Measurements from ENCODE around the gene SLC11A2. TPM values are rescaled to one million over a fixed set of nuclear protein-coding genes. Genes with fewer than 3 reads are reported as not detected.

SLC11A2 gene
- total and polyA plus RNA-seq, 2 of the 8 experiments (the other 6 are each of a cell fraction or from before 2014, with no cell fraction given): 55.0 to 61.5 TPM

DNA sequence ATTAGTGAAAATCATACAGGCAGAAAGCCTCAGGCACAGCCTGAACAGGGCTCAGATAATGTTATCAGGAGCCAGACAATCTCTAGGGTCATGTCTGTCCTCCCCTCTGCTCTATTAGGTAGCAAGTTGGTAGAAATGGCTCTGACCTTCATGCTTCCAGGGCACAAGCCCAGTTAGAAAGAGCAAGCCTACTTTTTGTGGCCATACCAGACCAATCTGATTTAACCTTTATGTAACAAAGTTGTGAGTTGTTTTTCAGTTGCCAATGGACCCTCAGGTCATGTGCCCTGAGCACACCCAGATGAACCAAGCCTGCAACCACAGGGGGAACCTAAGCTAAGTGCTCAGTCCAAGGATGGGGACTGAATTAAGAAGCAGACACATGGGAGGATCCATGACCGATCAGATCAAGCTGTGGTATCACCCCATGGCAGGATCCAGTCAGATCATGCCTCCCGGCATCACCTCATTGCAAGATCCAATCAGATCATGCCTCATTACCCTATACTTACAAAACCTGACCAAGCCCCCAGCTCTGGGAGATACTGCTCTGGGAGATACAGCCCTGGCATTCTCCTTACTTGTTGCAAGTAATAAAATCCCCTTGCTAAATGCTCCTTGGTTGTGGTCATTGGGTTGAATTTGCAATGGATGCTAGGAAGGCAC lies 92.6 kb downstream of the SLC11A2 start:
- no peak overlapping the region for H3K14ac ChIP-seq (ENCODE audit: insufficient read length)
- CTCF ChIA-PET (ENCODE audit: partially characterized antibody): no interaction called here
- H2BK15ac ChIP-seq (ENCODE audit: low read length): no peak overlapping the region
- peak; percentile 54; the same call in 1 of the 2 replicates for TF ChIP-seq SP1 (IDR thresholded peaks at IDR 0.05; ENCODE audit: low read depth, low read length)
- TF ChIP-seq YY1 (IDR thresholded peaks at IDR 0.05; ENCODE audit: low read depth, low read length): no peak
- no peak for TF ChIP-seq GABPA (IDR thresholded peaks at IDR 0.05; ENCODE audit: borderline replicate concordance, insufficient read depth, low read length)
- no peak for TF ChIP-seq ATF3 (IDR thresholded peaks at IDR 0.05; ENCODE audit: insufficient read depth, low read depth, low read length)
- H3K79me1 ChIP-seq (ENCODE audit: low read depth, low read length): no peaks in the 10 kb centered on the region
- DNase-seq (ENCODE audit: low read depth in 1 of 2, low spot score in 2 of 2): no peak
- H4K91ac ChIP-seq (replicated peaks; ENCODE audit: insufficient read length, low read length): no peak overlapping the region
- POLR2A ChIA-PET (ENCODE audit: partially characterized antibody): no interaction called here
- H3K4me2 ChIP-seq (ENCODE audit: insufficient read depth in 1 of 2, low read depth in 2 of 2, low read length in 2 of 2): no peak overlapping the region
- no peaks in the 10 kb centered on the region for H3K23me2 ChIP-seq (ENCODE audit: low read depth, low read length)
- no peak overlapping the region for H2BK12ac ChIP-seq (ENCODE audit: low read depth, low read length)
- H3K4me1 ChIP-seq (replicated peaks in 1 of 4; ENCODE audit: control insufficient read depth in 3 of 4, insufficient read depth in 4 of 4, low read length in 3 of 4): no peaks in the 10 kb centered on the region
- FAIRE-seq: no peak
- no peak overlapping the region for H3K23ac ChIP-seq (ENCODE audit: insufficient read length)
- no peak overlapping the region for H3K4me3 ChIP-seq (ENCODE audit: extremely low read depth in 1 of 4, insufficient read depth in 2 of 4, low read depth in 3 of 4, low read length in 4 of 4)
- no peak overlapping the region for H2AK5ac ChIP-seq (ENCODE audit: low read depth, low read length)
- no peak overlapping the region for H3K27ac ChIP-seq (ENCODE audit: low read depth, low read length)
- no peaks in the 10 kb centered on the region for H3K9me3 ChIP-seq (ENCODE audit: insufficient read depth in 2 of 2, low read depth in 1 of 2, low read length in 1 of 2)
- H3K4ac ChIP-seq (replicated peaks; ENCODE audit: insufficient read length, low read depth, low read length): no peak overlapping the region
- no peaks in the 10 kb centered on the region for H3K27me3 ChIP-seq (replicated peaks in 1 of 4; ENCODE audit: control insufficient read depth in 3 of 4, extremely low read depth in 1 of 4, insufficient read depth in 3 of 4, low read length in 3 of 4)
- no peak overlapping the region for H4K8ac ChIP-seq (ENCODE audit: extremely low read depth, insufficient read depth, low read length)
- no peaks in the 10 kb centered on the region for H3K79me2 ChIP-seq (ENCODE audit: control insufficient read depth in 1 of 2, insufficient read depth in 2 of 2, low read length in 2 of 2)
- H3K36me3 ChIP-seq (ENCODE audit: control insufficient read depth in 2 of 4, insufficient read depth in 4 of 4, low read length in 3 of 4): no peaks in the 10 kb centered on the region
- no peak overlapping the region; a peak in 1 of 7 replicates for H3K9ac ChIP-seq (replicated peaks in 1 of 4; ENCODE audit: extremely low read depth in 1 of 4, low read depth in 3 of 4, low read length in 3 of 4)
- WGBS, 2 experiments (ENCODE audit: extremely low coverage in 1 of 2, insufficient coverage in 1 of 2, insufficient read length in 1 of 2, insufficient replicate concordance in 2 of 2, low coverage in 1 of 2, low lambda C conversion rate in 2 of 2, missing lambda C conversion rate in 1 of 2): 87% methylated on average over 2 of the region's 2 CpGs; no CpG with 5 or more reads in 1 of the 2 experiments
- H2BK5ac ChIP-seq (ENCODE audit: low read depth, low read length): 0 out of 2 replicates have a peak overlapping the region, but pooled peaks have one; percentile 5
- H2AFZ ChIP-seq (ENCODE audit: low read length): no peak overlapping the region
- H3K18ac ChIP-seq (ENCODE audit: extremely low read depth, low read length): no peak overlapping the region
- H3K56ac ChIP-seq (replicated peaks; ENCODE audit: insufficient read length, low read depth, low read length): no peak overlapping the region
- H2BK20ac ChIP-seq (ENCODE audit: low read length): no peak overlapping the region
- H2BK120ac ChIP-seq (replicated peaks; ENCODE audit: low read depth, low read length): no peak overlapping the region
- H4K20me1 ChIP-seq (replicated peaks in 1 of 2; ENCODE audit: control insufficient read depth in 1 of 2, insufficient read depth in 2 of 2, low read length in 2 of 2): no peaks in the 10 kb centered on the region
- H4K5ac ChIP-seq (ENCODE audit: insufficient read length, low read depth, low read length): no peak overlapping the region

Measured in H1 (cell line).